ENCODE data around the gene COL4A2. TPM values are rescaled to one million over a fixed set of nuclear protein-coding genes. Genes with fewer than 3 reads are reported as not detected.
"Not testable (repeated sequence)": the region's sequence is repeated elsewhere in the genome, so short reads cannot be mapped to it uniquely, and the experiment has no call there.

Gene COL4A2
- polyA plus RNA-seq, 1 donor (not counting 4 experiments of a cell fraction or from before 2014, with no cell fraction given): 30.7 TPM

GRCh38 chr13:110450941-110451730 lies 144.1 kb downstream of the COL4A2 start:
- Histone ChIP-seq H3K79me2 (ENCODE audit: control insufficient read depth, insufficient read depth, low read length) (no peaks in the 10 kb centered on the region), H3K4me2 (ENCODE audit: control insufficient read depth, extremely low read depth, insufficient read depth, low read depth, low read length) (no peak overlapping the region), H3K4me1 (ENCODE audit: control insufficient read depth, extremely low read depth, insufficient read depth, low read length) (peaks cover 32% of the 10 kb centered on the region), H3K9me1 (ENCODE audit: control insufficient read depth, extremely low read depth, insufficient read depth, low read length) (no peaks in the 10 kb centered on the region), H3K4me3 (ENCODE audit: control insufficient read depth in 2 of 3, extremely low read depth in 1 of 3, insufficient read depth in 2 of 3, low read depth in 1 of 3, low read length in 3 of 3) (no peak overlapping the region), H3K9ac (ENCODE audit: control insufficient read depth, extremely low read depth, insufficient read depth, low read length) (no peak overlapping the region), H3K27ac (ENCODE audit: control insufficient read depth, insufficient read depth, low read length) (no peak overlapping the region), H4K20me1 (ENCODE audit: control insufficient read depth, extremely low read depth, insufficient read depth, low read length) (peaks cover 4% of the 10 kb centered on the region), H3K9me3 (ENCODE audit: control insufficient read depth, low read depth, low read length) (no peaks in the 10 kb centered on the region), H3K27me3 (ENCODE audit: control insufficient read depth, extremely low read depth, insufficient read depth, low read length) (no peaks in the 10 kb centered on the region), H2AFZ (ENCODE audit: control insufficient read depth, low read length) (no peak overlapping the region), H3K36me3 (ENCODE audit: control insufficient read depth in 2 of 2, extremely low read depth in 1 of 2, insufficient read depth in 2 of 2, low read length in 2 of 2) (peaks cover 0 to 17% of the 10 kb centered on the region in 2 experiments)
- TF ChIP-seq EZH2 (IDR thresholded peaks at IDR 0.05; ENCODE audit: low read length): no peak
- TF ChIP-seq, protein P1, sequence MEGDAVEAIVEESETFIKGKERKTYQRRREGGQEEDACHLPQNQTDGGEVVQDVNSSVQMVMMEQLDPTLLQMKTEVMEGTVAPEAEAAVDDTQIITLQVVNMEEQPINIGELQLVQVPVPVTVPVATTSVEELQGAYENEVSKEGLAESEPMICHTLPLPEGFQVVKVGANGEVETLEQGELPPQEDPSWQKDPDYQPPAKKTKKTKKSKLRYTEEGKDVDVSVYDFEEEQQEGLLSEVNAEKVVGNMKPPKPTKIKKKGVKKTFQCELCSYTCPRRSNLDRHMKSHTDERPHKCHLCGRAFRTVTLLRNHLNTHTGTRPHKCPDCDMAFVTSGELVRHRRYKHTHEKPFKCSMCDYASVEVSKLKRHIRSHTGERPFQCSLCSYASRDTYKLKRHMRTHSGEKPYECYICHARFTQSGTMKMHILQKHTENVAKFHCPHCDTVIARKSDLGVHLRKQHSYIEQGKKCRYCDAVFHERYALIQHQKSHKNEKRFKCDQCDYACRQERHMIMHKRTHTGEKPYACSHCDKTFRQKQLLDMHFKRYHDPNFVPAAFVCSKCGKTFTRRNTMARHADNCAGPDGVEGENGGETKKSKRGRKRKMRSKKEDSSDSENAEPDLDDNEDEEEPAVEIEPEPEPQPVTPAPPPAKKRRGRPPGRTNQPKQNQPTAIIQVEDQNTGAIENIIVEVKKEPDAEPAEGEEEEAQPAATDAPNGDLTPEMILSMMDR (optimal IDR thresholded peaks at IDR 0.05 in 1 of 3, IDR thresholded peaks at IDR 0.05 in 1 of 3, conservative IDR thresholded peaks at IDR 0.05 in 1 of 3; ENCODE audit: extremely low read depth in 1 of 3, insufficient read depth in 2 of 3, low read length in 3 of 3): no peak
- DNase-seq (ENCODE audit: low read depth, low spot score): no peak
- dilution Hi-C loops (cut with MboI; ENCODE audit: extremely low pct_ligation_motif_present, low sequenced_read_pairs): no loop called here
- no peak for FAIRE-seq

- H3K4me3 ChIP-seq (ENCODE audit: control insufficient read depth in 2 of 3, extremely low read depth in 1 of 3, insufficient read depth in 2 of 3, low read depth in 1 of 3, low read length in 3 of 3); FAIRE-seq; H4K20me1 ChIP-seq (ENCODE audit: control insufficient read depth, extremely low read depth, insufficient read depth, low read length); H3K9me1 ChIP-seq (ENCODE audit: control insufficient read depth, extremely low read depth, insufficient read depth, low read length); H3K9ac ChIP-seq (ENCODE audit: control insufficient read depth, extremely low read depth, insufficient read depth, low read length); H3K79me2 ChIP-seq (ENCODE audit: control insufficient read depth, insufficient read depth, low read length); H2AFZ ChIP-seq (ENCODE audit: control insufficient read depth, low read length); DNase-seq (ENCODE audit: low read depth, low spot score); H3K27me3 ChIP-seq (ENCODE audit: control insufficient read depth, extremely low read depth, insufficient read depth, low read length); H3K9me3 ChIP-seq (ENCODE audit: control insufficient read depth, low read depth, low read length); H3K27ac ChIP-seq (ENCODE audit: control insufficient read depth, insufficient read depth, low read length); H3K4me2 ChIP-seq (ENCODE audit: control insufficient read depth, extremely low read depth, insufficient read depth, low read depth, low read length); dilution Hi-C loops (cut with MboI; ENCODE audit: extremely low pct_ligation_motif_present, low sequenced_read_pairs): not testable (repeated sequence)
- peaks cover 0 to 10% of the 10 kb centered on the region in 2 experiments for H3K36me3 ChIP-seq (ENCODE audit: control insufficient read depth in 2 of 2, extremely low read depth in 1 of 2, insufficient read depth in 2 of 2, low read length in 2 of 2)
- peaks cover 14% of the 10 kb centered on the region for H3K4me1 ChIP-seq (ENCODE audit: control insufficient read depth, extremely low read depth, insufficient read depth, low read length)
Observed at GRCh38 chr13:110453091-110453490, 146.0 kb downstream of the COL4A2 start.

All from keratinocyte (primary cell).